Retina (tissue), 1 donor: ENCODE data around the gene WT1.
"Not testable (repeated sequence)": the region's sequence is repeated elsewhere in the genome, so short reads cannot be mapped to it uniquely, and the experiment has no call there.

Source experiments
- DNase-seq: peaks from one replicate; pipeline ENCODE4 v3.0.0-alpha.2; 2016

Gene WT1

GRCh38 chr11:32385998-32386397 is 49.3 kb downstream of the WT1 start:
- DNase-seq: peak; percentile 17

GRCh38 chr11:32382339-32383049 is 52.8 kb downstream of the WT1 start:
- no peak for DNase-seq

- no peak for DNase-seq
Measured at GRCh38 chr11:32381179-32381578, 54.2 kb downstream of the WT1 start.

- DNase-seq: no peak
Measured at GRCh38 chr11:32379719-32380118, 55.6 kb downstream of the WT1 start.

GRCh38 chr11:32375826-32376225 is 59.5 kb downstream of the WT1 start:
- DNase-seq: no peak

- peak; percentile 40 for DNase-seq
Measured at GRCh38 chr11:32374261-32374711, 61.1 kb downstream of the WT1 start.

- DNase-seq: not testable (repeated sequence)
Measured at GRCh38 chr11:32369987-32370386, 65.4 kb downstream of the WT1 start.

- no peak for DNase-seq
Measured at GRCh38 chr11:32366666-32367065, 68.7 kb downstream of the WT1 start.

- no peak for DNase-seq
Measured at GRCh38 chr11:32365192-32365591, 70.1 kb downstream of the WT1 start.

- peak; percentile 44 for DNase-seq
Measured at GRCh38 chr11:32358729-32359128, 76.6 kb downstream of the WT1 start.

- DNase-seq: no peak
Measured at GRCh38 chr11:32353884-32354283, 81.5 kb downstream of the WT1 start.

- DNase-seq: no peak
Measured at GRCh38 chr11:32348502-32348901, 86.8 kb downstream of the WT1 start.

- no peak for DNase-seq
Measured at GRCh38 chr11:32344946-32345345, 90.4 kb downstream of the WT1 start.

GRCh38 chr11:32343325-32344008 is 91.9 kb downstream of the WT1 start:
- DNase-seq: no peak

- DNase-seq: no peak
Measured at GRCh38 chr11:32341620-32342613, 93.4 kb downstream of the WT1 start.

GRCh38 chr11:32340181-32340580 is 95.2 kb downstream of the WT1 start:
- DNase-seq: no peak
